SK-N-SH (cell line): Measurements from ENCODE around the gene LRRC43.

ENCODE experiments used
- ELF1 ChIP-seq: IDR thresholded peaks from 2 replicates; pipeline ENCODE4 v1.4.0; 2012
- EZH2phosphoT487 ChIP-seq: fragments of 200-600 bp; sonication (generic); IDR thresholded peaks from 2 replicates; pipeline ENCODE4 v1.6.1; 2017; ENCODE audit warnings: low read depth, mixed run types, mild to moderate bottlenecking, antibody characterized with exemption, moderate library complexity, borderline replicate concordance
- TF ChIP-seq, protein P1 (sequence below): fragments of 200-600 bp; sonication (generic); IDR thresholded peaks from 2 replicates; pipeline ENCODE4 v1.6.1; 2017; ENCODE audit warnings: antibody characterized with exemption, mild to moderate bottlenecking, moderate library complexity
- TF ChIP-seq, protein P2 (sequence below): IDR thresholded peaks from 2 replicates; pipeline ENCODE4; 2012

DNA sequence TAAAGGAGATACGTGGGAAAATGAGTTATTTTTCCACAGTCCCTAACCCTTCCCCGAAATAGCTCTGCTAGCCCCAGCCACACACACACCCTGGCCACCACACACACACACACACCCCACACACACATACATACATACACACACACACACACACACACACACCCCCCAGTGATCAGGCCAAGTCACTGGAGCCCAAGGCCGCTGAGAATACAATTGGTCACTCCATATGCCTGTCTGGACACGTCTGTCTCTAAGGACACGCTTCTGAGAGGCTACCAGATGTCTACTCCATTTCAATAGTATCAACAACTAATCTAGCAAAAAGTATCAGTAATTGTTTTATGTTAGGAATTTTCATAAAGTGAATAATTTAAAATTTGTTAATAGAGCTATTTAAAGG, 55.9 kb downstream of the LRRC43 start:
- TF ChIP-seq, protein P1, sequence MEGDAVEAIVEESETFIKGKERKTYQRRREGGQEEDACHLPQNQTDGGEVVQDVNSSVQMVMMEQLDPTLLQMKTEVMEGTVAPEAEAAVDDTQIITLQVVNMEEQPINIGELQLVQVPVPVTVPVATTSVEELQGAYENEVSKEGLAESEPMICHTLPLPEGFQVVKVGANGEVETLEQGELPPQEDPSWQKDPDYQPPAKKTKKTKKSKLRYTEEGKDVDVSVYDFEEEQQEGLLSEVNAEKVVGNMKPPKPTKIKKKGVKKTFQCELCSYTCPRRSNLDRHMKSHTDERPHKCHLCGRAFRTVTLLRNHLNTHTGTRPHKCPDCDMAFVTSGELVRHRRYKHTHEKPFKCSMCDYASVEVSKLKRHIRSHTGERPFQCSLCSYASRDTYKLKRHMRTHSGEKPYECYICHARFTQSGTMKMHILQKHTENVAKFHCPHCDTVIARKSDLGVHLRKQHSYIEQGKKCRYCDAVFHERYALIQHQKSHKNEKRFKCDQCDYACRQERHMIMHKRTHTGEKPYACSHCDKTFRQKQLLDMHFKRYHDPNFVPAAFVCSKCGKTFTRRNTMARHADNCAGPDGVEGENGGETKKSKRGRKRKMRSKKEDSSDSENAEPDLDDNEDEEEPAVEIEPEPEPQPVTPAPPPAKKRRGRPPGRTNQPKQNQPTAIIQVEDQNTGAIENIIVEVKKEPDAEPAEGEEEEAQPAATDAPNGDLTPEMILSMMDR = no peak
- TF ChIP-seq, protein P2, sequence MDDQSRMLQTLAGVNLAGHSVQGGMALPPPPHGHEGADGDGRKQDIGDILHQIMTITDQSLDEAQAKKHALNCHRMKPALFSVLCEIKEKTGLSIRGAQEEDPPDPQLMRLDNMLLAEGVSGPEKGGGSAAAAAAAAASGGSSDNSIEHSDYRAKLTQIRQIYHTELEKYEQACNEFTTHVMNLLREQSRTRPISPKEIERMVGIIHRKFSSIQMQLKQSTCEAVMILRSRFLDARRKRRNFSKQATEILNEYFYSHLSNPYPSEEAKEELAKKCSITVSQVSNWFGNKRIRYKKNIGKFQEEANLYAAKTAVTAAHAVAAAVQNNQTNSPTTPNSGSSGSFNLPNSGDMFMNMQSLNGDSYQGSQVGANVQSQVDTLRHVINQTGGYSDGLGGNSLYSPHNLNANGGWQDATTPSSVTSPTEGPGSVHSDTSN = no peak
- TF ChIP-seq ELF1 (no peak), EZH2phosphoT487 (no peak)
